Stimulated activated CD8-positive, alpha-beta memory T cell treated with anti-CD3 and anti-CD28 coated beads, Interleukin-4, amount 100 ng/mL, for 24 hours (primary cell): ENCODE results near the gene SLC35D1.
A peak's percentile ranks its signal among the peaks of the same experiment; 100 is the strongest.
"Not testable (repeated sequence)": the region's sequence is repeated elsewhere in the genome, so short reads cannot be mapped to it uniquely, and the experiment has no call there.

Experiments
- DNase-seq: peaks from one replicate; pipeline ENCODE4 v3.0.0-alpha.2; 2020; ENCODE audit warnings: low read depth

Gene SLC35D1

DNA sequence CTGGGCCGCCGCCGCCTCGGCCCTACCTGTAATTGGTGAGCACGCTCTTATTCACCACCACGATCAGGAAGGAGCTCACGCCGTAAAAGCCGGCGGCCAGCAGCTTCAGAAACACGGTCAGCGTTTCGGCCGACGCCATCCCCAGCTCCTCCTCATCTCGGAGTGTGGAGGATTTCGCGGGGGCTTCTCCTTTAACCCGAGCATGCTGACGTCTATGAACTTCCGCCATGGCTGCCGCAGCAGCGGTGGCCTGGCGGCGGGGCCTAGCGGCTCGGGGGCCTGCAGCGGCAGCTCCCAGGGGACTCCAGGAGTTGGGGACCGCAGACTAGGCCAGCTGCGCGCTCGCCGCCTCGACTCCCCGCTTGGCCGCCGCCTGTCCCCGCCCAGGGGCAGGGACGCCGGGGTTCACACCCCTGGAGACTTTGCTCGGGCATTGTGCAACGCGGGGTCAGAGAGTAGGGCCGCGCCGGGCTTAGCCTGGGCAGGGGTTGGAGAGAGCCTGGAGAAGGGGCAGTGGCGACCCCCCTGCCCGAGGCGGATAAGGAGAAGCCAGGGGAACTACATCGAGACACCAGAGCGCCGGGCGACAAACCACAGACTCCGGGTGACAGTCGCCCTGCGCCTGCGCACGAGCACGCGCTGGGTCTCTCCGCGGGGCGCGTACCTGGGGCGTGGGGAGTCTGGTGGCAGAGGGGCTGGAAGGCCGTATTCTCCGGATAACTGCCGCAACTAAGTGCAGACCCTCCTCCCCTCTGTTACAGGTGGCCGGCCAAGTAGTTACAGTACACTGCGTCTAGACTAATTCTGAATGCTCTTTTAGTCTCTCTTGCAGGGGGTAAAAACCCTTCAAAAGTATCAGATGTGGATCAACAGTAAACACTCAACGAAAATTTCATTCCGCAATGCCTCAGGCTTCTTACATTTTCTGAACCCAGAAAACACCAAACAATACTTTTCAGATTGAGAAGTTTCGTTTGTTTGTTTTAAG lies at the start of gene SLC35D1:
Gene SLC35D1 (minus strand): TSS at position 364 of the 988 bp plus-strand sequence. CDS start 135 bp downstream, at position 229.
- peak; percentile 55 for DNase-seq

GRCh38 chr1:67103548-67103947 lies 49.6 kb upstream of the SLC35D1 start:
- no peak for DNase-seq

GRCh38 chr1:67100833-67101232 lies 46.9 kb upstream of the SLC35D1 start:
- no peak for DNase-seq

DNA sequence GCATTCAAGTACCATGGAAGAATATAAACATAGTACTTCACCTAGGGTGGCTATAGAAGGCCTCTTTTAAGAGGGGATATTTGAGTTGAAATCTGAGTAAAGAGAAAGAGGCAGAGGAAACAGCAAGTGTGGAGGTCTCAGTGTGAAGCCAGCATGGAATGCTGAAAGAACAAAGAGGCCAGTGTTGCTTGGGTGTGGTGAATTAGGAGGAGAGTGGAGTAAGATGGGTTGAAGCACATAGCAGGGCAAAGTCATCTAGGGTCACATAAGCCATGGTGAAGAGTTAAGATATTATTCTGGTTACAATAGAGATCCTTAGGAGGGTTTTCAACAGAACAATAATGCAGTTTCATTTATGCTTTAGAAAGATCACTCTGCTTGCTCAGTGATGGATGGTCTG lies 43.4 kb upstream of the SLC35D1 start:
- no peak for DNase-seq

DNA sequence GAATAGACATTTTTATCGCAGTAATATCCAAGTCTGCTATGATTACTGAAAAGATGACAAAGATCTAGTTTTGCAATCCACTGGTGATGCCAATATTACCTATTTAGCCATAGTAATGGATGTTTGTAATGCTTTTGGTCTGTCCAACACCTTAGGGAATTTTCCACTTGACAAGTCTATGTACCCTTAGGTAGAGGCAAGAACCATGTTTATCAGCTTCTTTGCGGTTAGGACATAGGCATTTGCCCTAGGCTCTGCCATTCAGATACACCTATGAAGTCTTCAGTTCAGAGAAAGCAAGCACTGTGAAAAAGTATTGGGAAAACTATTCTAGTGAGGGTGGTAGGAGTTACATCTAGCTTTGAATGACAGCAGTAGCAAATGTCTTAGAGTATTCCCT lies 40.2 kb upstream of the SLC35D1 start:
- DNase-seq, result no peak

DNA sequence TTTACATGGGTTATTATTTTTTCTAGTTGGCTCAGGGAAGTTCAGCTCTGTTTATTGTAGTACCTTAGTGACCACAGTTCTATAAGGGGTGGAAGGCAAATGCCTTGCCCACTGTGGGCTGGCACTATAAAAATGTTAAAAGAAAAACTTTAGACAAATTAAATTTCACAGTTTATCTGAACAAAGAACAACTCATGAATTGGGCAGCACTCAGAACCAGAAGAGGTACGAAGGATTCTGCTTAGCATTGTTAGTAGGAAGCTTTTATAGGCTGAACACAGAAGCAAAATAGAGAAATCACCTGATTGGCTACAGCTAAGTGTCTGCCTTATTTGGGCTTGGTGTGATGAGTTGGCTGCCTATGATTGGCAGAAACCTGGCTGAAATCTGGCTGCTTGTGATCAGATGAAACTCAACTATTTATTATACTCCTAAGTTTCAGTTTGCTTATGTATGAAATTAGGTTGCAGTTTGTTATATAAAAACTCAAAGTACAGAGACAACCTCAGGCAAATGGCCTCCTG lies 35.8 kb upstream of the SLC35D1 start:
- DNase-seq, result no peak

- DNase-seq, result no peak
Measured at GRCh38 chr1:67088440-67088839, 34.5 kb upstream of the SLC35D1 start.

- DNase-seq, result no peak
Measured at GRCh38 chr1:67085326-67085725, 31.4 kb upstream of the SLC35D1 start.

DNA sequence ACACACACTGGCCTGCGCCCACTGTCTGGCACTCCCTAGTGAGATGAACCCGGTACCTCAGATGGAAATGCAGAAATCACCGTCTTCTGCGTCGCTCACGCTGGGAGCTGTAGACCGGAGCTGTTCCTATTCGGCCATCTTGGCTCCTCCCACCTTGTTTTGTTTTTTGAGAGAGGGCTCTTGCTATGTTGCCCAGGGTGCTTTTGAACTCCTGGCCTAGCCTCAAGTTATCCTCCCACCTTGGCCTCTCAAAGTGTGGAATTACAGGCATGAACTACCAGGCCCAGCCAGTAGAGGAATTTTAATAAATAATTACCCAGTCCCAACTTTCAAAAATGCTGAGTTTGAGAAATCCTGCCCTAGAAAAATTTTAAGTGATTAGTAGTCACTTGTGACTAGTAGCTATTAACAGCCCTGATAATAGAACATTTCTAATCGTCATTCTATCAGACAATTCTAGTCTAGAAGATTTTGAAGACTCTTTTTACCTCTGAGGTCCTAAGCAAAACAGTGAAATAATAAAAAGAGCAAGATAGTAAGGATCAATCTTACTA lies 30.9 kb upstream of the SLC35D1 start:
- DNase-seq, result no peak

DNA sequence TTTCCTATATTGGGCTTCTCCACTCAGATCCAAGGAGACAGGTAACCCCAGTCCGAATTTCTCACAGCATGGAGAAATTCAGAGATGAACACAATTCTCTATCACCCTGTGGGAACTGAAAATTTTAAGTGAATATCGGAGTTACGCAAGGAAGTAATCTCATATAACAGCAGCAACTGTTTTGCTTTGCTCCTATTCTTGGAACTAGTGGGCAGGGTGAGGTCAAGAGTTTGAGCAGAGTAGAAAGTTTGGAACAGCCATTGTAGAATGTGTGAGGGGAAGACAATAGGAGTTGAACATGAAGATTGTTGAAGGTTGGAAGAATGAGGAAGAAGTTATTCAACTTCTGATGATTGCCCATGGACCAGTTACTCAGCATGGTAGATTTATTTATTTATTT lies 24.3 kb upstream of the SLC35D1 start:
- DNase-seq, result no peak

GRCh38 chr1:67077593-67077992 lies 23.6 kb upstream of the SLC35D1 start:
- DNase-seq, result no peak

DNA sequence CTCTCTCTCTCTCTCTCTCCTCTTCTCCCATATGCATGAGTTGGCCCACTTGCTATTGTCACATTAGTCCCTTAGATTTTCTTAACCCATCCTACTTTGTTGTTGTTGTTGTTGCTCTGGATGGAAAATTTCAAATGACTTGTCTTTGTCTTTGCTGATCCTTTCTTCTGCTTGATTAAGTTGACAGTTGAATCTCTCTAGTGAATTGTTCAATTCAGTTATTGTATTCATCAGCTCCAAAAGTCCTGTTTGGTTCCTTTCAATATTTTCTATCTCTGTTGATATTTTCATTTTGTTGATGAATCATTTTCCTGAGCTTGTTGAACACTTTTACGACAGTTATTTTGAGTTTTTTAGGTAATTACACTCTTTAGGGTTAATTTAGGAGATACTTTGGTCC lies 18.8 kb upstream of the SLC35D1 start:
- no peak for DNase-seq

- DNase-seq, result not testable (repeated sequence)
Measured at GRCh38 chr1:67067655-67068054, 13.7 kb upstream of the SLC35D1 start.

DNA sequence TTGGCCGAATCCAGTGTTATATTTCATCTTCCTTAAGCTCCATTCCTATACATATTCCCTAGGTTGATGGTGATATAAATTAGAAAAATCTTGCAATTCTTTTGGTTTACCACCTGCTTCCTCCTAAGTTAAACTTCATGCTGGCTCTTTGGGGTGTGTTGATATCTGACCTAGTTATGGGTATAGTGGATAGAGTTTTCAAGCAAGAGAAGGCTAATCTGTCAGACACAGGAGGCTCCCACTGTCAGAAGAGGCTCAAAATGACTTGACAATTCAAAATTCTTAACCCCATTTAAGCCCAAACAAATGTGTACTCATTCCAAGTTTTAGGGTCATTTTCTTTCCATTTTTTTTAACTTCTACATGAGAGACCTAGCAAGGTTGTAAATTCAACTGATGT lies 8.5 kb upstream of the SLC35D1 start:
- DNase-seq, result no peak

GRCh38 chr1:67061266-67061665 lies 7.3 kb upstream of the SLC35D1 start:
- DNase-seq, result no peak

- DNase-seq, result no peak
Measured at GRCh38 chr1:67060811-67061218, 6.9 kb upstream of the SLC35D1 start.

DNA sequence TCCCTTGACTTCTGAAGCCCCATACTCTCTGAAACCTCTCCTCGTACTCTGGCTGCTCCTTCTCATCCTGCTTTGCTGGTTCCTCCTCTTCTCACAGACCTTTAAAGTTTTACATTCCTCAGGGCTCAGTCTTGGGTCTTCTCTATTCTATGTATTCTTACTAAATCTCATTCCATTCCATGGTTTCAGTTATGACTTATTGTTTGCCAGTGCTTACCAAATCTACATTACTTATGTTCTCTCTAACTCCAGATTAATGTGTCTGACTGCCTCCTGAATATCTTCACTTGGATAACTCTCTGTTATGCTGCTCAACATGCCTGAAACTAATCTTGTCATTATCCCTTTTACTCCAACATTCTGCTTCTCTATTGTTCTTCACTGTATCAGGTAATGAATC lies 5.4 kb upstream of the SLC35D1 start:
- no peak for DNase-seq

DNA sequence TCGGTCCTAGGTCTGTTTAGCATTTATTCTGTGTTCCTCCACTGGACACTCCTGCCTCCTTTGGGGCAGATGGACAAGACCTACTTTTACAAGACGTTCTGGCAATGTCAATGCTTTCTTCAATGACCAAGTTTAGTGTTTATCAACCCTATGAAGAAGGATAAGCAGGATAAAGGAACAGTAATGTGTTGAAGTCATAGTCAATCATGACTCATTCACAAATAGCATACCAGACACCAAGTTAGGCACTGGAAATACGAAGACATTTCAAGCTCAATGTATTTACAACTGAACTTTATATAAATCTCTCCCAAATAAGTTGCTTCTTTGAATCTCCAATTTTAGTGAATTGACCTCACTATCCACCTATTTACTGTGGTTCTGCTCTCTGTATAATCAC lies 4.8 kb upstream of the SLC35D1 start:
- DNase-seq, result no peak

GRCh38 chr1:67058242-67058641 lies 4.3 kb upstream of the SLC35D1 start:
- no peak for DNase-seq

- peak; percentile 19 for DNase-seq
Measured at GRCh38 chr1:67053535-67053784, 488 bp downstream of the SLC35D1 start.

DNA sequence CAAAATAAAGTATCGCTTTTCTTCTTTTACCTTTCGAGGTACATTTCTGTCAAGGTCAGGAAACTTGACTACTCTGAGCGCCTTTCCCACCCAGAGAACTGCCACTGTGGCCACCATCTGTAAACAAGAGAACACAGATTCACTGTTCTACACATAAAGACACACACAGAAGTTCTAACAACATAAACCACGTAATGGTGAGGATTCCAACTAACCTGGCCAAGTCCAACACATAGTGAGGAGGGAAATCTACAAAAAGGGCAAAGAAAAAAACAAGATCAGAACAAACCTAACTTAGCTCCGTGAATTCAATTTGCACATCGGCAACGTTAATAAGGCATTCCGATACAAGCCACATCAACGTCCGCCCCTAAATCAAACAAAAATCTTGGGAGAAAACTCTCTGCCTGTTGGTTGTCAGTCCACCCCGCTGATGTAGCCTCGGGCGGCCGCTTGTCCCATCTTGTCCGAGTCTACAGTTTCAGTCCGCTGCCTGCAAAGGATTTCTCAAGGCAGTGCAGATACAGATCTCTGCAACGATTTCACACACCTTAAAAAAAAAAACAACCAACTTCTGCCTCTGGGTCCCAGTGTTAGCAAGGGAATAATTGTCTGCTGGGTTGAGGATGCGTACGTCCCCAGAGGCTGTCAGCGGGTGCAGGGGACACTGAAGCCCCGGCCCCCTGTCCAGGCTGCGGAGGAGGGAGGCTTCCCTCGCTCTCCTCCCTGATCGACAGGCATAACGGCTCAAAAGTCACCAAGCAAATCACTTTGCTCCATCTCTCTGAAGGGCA lies 1.0 kb downstream of the SLC35D1 start:
- no peak for DNase-seq

DNA sequence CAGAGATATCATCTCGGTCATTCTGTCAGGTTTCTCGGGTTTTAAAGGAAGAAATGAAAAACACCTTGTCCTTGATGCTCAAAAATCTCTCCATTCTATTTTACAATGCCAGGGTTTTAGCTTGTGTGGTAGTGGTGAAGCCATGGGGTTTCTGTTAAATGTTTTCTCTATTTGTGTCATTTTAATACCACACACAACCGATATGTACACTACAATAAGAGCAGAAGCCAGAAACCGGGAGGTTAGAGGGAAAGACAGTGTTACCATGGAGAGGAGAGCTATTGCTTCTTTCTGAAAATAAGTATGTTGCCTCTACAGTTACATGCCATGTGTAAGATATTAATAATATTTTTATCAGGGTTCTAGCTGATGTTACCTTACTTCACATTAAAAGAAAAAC lies 2.8 kb downstream of the SLC35D1 start:
- DNase-seq, result no peak
